PFSK-1 (cell line): ENCODE data around the gene ALDH6A1.

Source experiments
- POLR2AphosphoS5 ChIP-seq: IDR thresholded peaks from 2 replicates; pipeline ENCODE4 v1.6.1; 2012; ENCODE audit warnings: low read depth, mild to moderate bottlenecking, control low read depth, low read length, moderate library complexity
- SIN3A ChIP-seq: IDR thresholded peaks from 2 replicates; pipeline ENCODE4 v1.6.1; 2012; ENCODE audit warnings: mild to moderate bottlenecking, low read length, moderate library complexity, borderline replicate concordance; ENCODE audit not compliant: insufficient read depth
- TAF1 ChIP-seq: IDR thresholded peaks from 2 replicates; pipeline ENCODE4 v1.6.1; 2012; ENCODE audit warnings: low read length, control low read depth, borderline replicate concordance; ENCODE audit not compliant: insufficient read depth
- TF ChIP-seq, protein P1 (sequence below), 2 experiments: IDR thresholded peaks; 2 replicates each; pipeline versions ENCODE4 v1.6.1 to v1.8.0; 2011 to 2012; ENCODE audit warnings: low read depth in 2 of 2, low read length in 2 of 2, control low read depth in 1 of 2, inconsistent platforms in 1 of 2, mild to moderate bottlenecking in 1 of 2, moderate library complexity in 1 of 2; ENCODE audit not compliant: insufficient read depth in 1 of 2

DNA sequence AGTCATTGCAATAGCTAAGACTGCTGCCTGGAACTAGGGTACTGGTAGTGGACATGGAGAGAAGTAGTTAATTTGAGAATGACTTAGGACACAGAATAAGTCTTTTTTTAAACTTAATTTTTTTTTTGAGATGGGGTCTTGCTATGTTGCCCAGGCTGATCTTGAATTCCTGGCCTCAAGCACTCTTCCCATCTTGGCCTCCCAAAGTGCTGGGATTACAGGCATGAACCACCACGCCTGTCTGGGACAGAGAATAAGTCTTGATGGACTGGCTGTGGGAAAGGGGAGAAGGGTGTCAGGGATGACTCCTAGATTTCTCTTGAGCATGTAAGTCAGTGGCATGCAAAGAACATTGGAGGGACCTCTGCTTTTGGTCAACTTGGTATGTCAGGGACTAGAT is 43.4 kb upstream of the ALDH6A1 start:
- TF ChIP-seq SIN3A (no peak), TAF1 (no peak), POLR2AphosphoS5 (no peak)
- TF ChIP-seq, protein P1, sequence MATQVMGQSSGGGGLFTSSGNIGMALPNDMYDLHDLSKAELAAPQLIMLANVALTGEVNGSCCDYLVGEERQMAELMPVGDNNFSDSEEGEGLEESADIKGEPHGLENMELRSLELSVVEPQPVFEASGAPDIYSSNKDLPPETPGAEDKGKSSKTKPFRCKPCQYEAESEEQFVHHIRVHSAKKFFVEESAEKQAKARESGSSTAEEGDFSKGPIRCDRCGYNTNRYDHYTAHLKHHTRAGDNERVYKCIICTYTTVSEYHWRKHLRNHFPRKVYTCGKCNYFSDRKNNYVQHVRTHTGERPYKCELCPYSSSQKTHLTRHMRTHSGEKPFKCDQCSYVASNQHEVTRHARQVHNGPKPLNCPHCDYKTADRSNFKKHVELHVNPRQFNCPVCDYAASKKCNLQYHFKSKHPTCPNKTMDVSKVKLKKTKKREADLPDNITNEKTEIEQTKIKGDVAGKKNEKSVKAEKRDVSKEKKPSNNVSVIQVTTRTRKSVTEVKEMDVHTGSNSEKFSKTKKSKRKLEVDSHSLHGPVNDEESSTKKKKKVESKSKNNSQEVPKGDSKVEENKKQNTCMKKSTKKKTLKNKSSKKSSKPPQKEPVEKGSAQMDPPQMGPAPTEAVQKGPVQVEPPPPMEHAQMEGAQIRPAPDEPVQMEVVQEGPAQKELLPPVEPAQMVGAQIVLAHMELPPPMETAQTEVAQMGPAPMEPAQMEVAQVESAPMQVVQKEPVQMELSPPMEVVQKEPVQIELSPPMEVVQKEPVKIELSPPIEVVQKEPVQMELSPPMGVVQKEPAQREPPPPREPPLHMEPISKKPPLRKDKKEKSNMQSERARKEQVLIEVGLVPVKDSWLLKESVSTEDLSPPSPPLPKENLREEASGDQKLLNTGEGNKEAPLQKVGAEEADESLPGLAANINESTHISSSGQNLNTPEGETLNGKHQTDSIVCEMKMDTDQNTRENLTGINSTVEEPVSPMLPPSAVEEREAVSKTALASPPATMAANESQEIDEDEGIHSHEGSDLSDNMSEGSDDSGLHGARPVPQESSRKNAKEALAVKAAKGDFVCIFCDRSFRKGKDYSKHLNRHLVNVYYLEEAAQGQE (IDR thresholded peaks at IDR 0.05; ENCODE audit: insufficient read depth in 1 of 2, low read depth in 2 of 2, low read length in 2 of 2) = no peak
